Hindlimb muscle (tissue), 1 donor: ENCODE measurements around the gene SYT14. TPM values are rescaled to one million over a fixed set of nuclear protein-coding genes. Genes with fewer than 3 reads are reported as not detected.
"Not testable (repeated sequence)": the region's sequence is repeated elsewhere in the genome, so short reads cannot be mapped to it uniquely, and the experiment has no call there.

Source experiments
- DNase-seq: peaks from one replicate; pipeline ENCODE4 v3.0.0-alpha.2; 2013
- polyA plus RNA-seq: library from polyadenylated mRNA; unstranded; fragments of 120-200 nt; gene quantifications from one replicate; pipeline ENCODE4 v1.2.1, GENCODE V29; 2013; ENCODE audit not compliant: insufficient read length

The SYT14 gene
- polyA plus RNA-seq, 1 donor = 1.7 TPM

- DNase-seq = no peak
These were observed 7.4 kb downstream of the SYT14 start for GRCh38 chr1:209945377-209945776.

- DNase-seq = no peak
These were observed 10.1 kb downstream of the SYT14 start for GRCh38 chr1:209948155-209948554.

DNA sequence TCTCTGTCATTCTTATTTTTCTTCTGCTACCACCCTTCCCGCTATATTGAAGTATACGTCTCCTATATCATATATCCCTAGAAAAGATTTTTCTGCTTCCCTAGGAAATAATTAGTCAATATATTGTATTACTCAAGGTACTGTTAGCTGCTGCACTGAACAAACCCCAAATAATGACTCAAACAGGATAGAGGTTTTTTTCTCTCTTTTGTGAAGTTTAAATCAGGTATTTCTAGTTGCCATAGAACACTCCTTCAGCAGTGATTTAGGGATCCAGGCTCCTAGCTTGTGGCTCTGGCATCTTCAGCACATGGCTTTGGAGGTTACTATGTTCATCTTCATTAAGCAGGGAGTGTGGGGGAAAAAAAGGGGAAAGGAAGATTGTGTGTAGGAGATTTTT lies 18.1 kb downstream of the SYT14 start:
- no peak for DNase-seq

DNA sequence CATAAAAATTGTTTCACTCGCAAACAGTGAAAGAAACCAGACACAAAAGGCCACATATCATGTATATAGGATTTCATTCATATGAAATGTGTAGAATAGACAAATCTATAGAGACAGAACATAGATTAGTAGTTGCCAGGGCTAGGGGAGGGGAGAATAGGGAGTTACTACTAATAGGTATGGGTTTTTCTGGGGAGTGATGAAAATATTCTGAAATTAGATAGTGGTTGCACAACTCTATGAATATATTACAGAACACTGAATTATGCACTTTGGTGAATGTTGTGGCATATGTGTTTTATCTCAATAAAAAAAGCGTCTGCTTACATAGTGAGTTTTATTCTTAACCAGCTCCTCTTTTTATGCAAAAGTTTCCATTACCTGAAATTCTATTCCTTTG lies 21.6 kb downstream of the SYT14 start:
- DNase-seq = no peak

GRCh38 chr1:209960926-209961325 lies 22.9 kb downstream of the SYT14 start:
- no peak for DNase-seq

GRCh38 chr1:209962388-209962787 lies 24.4 kb downstream of the SYT14 start:
- DNase-seq = no peak

DNA sequence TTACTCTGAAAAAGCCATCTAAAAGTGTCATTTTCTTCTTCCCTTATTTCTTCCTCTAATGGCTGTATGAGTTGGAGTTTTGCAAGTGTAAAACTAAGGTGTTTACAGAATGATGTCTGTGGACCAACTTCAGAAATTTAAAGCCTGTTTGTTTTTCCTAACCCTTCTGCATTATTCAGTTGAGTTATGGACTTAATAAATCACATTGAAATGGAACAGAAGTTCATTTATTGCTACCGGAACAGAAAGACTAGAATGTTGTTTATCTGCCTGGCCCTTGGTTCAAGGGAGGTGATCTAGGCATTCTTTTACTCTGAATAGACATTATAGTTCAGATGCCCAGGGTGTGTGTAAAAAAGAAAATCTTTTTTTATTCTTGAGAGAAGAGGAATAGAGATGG lies 24.8 kb downstream of the SYT14 start:
- no peak for DNase-seq

GRCh38 chr1:209965996-209966395 lies 28.0 kb downstream of the SYT14 start:
- no peak for DNase-seq

- DNase-seq = not testable (repeated sequence)
These were observed 40.7 kb downstream of the SYT14 start for GRCh38 chr1:209978721-209979120.

- DNase-seq = no peak
These were observed 45.9 kb downstream of the SYT14 start for GRCh38 chr1:209983953-209984352.

DNA sequence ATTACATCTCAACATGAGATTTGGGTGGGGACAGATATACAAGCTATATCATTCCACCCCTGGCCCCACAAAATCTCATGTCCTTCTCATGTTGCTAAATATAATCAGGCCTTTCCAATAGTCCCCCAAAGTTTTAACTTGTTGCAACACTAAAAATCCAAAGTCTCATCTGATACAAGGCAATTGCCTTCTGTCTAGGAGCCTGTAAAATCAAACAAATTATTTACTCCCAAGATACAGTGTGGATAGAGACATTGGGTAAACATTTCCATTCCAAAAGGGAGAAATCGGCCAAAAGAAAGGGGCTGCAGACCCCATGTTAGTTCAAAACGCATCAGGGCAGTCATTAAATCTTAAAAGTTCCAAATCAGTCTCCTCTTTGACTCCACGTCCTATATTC lies 47.0 kb downstream of the SYT14 start:
- DNase-seq = no peak

GRCh38 chr1:209988706-209989105 lies 50.7 kb downstream of the SYT14 start:
- no peak for DNase-seq

GRCh38 chr1:209989525-209989924 lies 51.5 kb downstream of the SYT14 start:
- DNase-seq = peak; percentile 1

DNA sequence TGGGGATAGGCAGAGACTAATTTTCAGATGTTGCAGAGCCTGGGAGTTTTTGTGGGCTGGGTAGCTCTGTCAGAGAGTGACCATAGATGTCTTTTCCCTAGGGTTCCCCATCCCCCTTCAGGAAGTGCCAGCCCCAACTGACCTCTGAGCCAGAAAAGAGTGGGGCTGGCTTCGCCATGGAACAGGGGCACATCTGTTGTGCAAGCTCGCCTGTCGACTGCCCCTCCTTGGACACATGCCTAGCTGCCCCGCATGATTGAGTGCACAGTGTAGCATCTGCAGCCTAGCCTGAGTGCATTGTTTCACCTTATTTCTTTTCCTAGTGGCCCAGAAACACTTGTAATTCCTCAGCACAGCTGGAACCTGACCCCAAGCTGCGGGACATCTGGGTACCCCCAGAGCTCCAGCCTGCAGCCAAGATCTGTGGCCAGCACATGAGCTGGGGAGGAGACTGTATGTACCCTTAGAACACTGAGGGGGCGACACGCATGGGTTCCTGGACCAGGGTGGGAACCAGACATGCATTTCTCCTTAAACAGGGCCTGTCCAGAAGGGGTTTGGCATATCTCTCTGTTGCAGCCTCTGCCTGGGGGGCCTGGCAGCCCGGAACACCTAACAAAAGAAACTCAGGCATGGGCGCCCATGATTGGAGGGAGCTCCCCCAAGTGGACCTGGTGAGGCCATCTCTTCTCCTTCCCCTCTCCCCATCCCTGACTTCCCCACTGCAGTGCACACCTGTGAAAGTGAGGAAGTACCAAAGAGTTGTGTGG lies 55.2 kb downstream of the SYT14 start:
- no peak for DNase-seq

GRCh38 chr1:209996348-209996747 lies 58.3 kb downstream of the SYT14 start:
- no peak for DNase-seq

GRCh38 chr1:209999005-209999404 lies 61.0 kb downstream of the SYT14 start:
- no peak for DNase-seq

GRCh38 chr1:210001751-210002150 lies 63.7 kb downstream of the SYT14 start:
- no peak for DNase-seq

DNA sequence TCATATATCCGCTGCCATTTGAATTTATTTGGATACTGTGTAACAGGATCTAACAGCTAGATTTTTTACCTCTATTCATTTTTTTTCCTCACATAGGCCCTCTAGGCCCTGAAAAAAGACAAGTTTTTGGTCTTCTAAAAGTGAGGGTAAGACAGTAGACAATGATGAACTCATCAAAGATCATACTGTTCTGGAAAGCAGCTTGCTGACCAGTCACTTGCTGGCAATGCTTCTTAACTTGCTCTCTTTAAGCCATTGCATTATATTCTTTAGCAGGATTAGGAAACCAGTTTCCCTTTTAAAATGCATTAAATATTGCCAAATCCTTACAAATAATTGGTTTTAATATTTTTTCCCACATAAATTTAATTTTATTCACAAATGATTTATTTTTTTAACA lies 65.5 kb downstream of the SYT14 start:
- no peak for DNase-seq

DNA sequence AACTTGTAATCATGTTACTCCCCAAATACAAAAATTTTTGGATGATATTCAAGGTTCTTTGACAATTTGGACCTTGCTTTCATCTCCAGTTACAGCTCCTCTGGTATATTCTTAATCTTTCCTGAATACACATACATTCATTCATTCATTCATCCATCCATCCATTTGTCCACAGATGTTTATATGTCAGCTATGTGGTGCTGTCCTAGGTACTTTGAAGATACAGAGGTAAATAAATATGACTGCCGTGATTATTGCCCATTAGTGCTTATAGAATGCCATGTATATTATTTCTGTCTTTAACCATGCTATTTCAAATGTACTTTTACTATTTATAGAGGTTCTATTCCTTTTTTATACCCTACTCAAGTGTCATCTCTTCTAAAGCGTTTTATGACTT lies 72.1 kb downstream of the SYT14 start:
- no peak for DNase-seq

DNA sequence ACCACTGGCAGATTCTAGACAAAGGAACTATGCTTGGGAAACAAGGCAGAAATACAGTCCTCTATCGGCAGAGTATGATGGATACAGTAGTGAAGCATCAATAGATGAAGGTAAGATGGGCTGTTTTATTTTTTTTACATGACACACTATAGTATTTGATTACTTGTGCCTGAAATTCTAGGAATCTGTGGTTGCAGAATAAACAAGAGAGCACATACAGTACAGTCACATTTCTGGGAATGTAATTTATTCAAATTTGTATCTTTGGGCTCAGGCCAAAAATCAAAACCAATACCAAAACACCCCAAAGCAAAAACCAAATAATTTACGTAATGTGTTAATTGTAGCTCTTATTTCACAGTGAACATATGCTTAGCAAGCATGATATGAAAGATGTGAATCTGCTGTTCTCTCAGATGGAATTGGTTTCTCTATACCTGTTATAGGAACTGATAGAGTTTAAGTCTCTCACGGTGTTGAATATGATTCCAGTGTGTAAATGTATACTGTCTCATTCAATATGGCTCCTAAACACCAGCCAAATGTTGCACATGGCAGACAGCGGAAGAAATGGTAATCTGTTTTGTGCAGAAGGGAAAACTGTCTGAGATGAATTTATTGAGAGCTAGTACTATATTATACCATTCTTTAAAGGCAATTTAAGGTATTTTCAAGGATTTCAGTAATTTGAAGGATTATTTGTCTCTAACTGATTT lies 83.3 kb downstream of the SYT14 start:
- DNase-seq = no peak

DNA sequence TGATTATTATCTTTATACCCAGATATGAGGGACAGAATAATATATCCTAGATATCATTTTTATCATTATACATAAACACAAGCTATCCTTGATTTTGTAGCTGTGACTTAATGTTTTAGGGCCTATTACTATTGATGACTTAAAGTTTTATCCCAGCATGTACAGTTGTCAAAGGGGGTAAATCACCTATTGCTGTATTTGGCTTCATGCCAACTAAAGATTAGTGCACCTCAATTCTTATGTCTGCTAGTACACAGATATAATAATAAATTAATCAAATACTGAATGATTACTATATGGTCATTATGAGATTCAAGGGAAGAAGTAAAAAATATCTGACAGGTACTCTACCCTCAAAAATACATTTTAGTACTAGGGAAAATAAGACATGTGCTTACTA lies 84.0 kb downstream of the SYT14 start:
- no peak for DNase-seq

DNA sequence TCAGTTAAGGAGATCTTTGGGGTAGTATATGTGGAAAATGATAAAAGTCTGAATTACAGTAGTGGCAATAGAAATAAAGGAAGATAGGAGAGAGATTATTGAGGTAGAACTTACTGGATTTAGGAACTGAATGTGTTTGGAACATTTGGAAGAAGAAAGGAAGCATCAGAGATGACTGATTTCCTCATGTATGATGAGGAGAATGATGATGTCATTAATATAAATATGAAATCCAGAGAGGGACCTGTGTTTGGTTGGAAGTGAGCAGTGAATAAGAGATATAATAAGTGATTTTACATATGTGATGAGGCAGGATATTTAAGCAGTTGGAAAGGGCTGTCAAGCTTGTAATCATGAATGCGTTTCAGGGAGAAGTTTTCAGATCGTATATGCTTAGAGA lies 86.3 kb downstream of the SYT14 start:
- no peak for DNase-seq

DNA sequence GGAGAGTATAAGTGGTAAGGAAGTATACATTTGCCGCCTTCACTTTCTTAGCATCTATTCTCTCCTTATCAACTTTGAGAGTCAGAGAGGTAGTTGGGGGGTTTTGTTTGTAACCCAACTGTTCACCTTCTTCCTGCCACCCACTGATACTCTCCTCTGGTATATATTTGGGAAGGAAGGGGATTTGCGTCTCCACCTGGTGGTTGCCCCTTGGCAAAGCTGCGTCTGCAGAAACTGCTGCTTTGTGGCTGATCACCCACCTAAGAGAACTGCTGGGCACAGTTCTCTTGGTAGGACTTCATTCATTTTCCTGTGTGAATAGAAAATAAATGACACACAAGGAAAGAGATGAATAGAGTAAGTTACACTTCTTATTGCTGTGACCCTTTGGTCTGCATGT lies 87.0 kb downstream of the SYT14 start:
- no peak for DNase-seq

- DNase-seq = no peak
These were observed 87.9 kb downstream of the SYT14 start for GRCh38 chr1:210025870-210026269.
